Adrenal gland (tissue), 5 donors: ENCODE results near the gene GATD1.

ENCODE experiments used
- CTCF ChIP-seq, 6 experiments: fragments of 450-650 bp in 4 of 6; fragments of 200-600 bp in 2 of 6; sonication (generic) in 1 of 6; IDR thresholded peaks; 1 replicate in 5 of 6; 2 replicates in 1 of 6; pipeline versions ENCODE4 v1.5.1 to v1.8.0; 2016 to 2021; ENCODE audit warnings: antibody characterized with exemption in 6 of 6, mild to moderate bottlenecking in 2 of 6, moderate library complexity in 1 of 6
- POLR2A ChIP-seq, 2 donors: fragments of 450-650 bp; IDR thresholded peaks; one replicate each; pipeline ENCODE4 v1.6.1; 2017; ENCODE audit warnings: antibody characterized with exemption in 2 of 2, mild to moderate bottlenecking in 2 of 2, moderate library complexity in 1 of 2
- donor health status: DM: no; HTN: no; CAD: no.

GRCh38 chr11:760236-760635, 17.1 kb downstream of the GATD1 start:
- no peak for TF ChIP-seq CTCF (IDR thresholded peaks at IDR 0.05)
- TF ChIP-seq POLR2A (IDR thresholded peaks at IDR 0.05): no peak
